DND-41 (cell line): ENCODE data around the gene KRTAP9-8.
"Not testable (repeated sequence)": the region's sequence is repeated elsewhere in the genome, so short reads cannot be mapped to it uniquely, and the experiment has no call there.

Experiments
- ATAC-seq: fragments of 200-7000 bp; cut with Tn5 transposase; 3 replicates; pipeline ENCODE4 v1.9.1; 2021; ENCODE audit warnings: low read depth; ENCODE audit not compliant: insufficient read depth
- DNase-seq: peaks from one replicate; pipeline ENCODE4 v3.0.0-alpha.2; 2020
- H2AFZ ChIP-seq: 2 replicates; pipeline ENCODE4 v1.6.0; 2012; ENCODE audit warnings: low read depth, low read length
- H3K27ac ChIP-seq: 2 replicates; pipeline ENCODE4 v1.5.1; 2012; ENCODE audit warnings: low read length, inconsistent platforms
- H3K27me3 ChIP-seq: fragments of 200-600 bp; sonication (generic); 2 replicates; pipeline ENCODE4 v1.6.0; 2012; ENCODE audit warnings: low read length, mild to moderate bottlenecking, inconsistent platforms; ENCODE audit not compliant: insufficient read depth, poor library complexity
- H3K36me3 ChIP-seq: 2 replicates; pipeline ENCODE4 v1.5.1; 2012; ENCODE audit warnings: low read length, inconsistent platforms; ENCODE audit not compliant: insufficient read depth
- H3K4me1 ChIP-seq: 2 replicates; pipeline ENCODE4 v1.5.1; 2012; ENCODE audit warnings: mild to moderate bottlenecking, low read length; ENCODE audit not compliant: insufficient read depth
- H3K4me2 ChIP-seq: 2 replicates; pipeline ENCODE4 v1.6.0; 2012; ENCODE audit warnings: mild to moderate bottlenecking, moderate library complexity, low read length, inconsistent platforms; ENCODE audit not compliant: insufficient read depth
- H3K4me3 ChIP-seq, 2 experiments: fragments of 200-600 bp in 1 of 2; shearing (Covaris generic) in 1 of 2; 2 replicates each; pipeline ENCODE4 v1.5.1; 2012 to 2016; ENCODE audit warnings: inconsistent platforms in 2 of 2, low read length in 2 of 2, mild to moderate bottlenecking in 2 of 2, low read depth in 1 of 2, moderate library complexity in 1 of 2
- H3K79me2 ChIP-seq: 2 replicates; pipeline ENCODE4 v1.6.0; 2012; ENCODE audit warnings: low read length, inconsistent platforms; ENCODE audit not compliant: insufficient read depth
- H3K9ac ChIP-seq: 2 replicates; pipeline ENCODE4 v1.6.0; 2012; ENCODE audit warnings: low read depth, mild to moderate bottlenecking, inconsistent platforms, low read length, moderate library complexity
- H3K9me3 ChIP-seq: 2 replicates; pipeline ENCODE4 v1.5.1; 2012; ENCODE audit warnings: low read length, moderate library complexity, mild to moderate bottlenecking, inconsistent platforms; ENCODE audit not compliant: insufficient read depth, severe bottlenecking
- H4K20me1 ChIP-seq: 2 replicates; pipeline ENCODE4 v1.6.0; 2012; ENCODE audit warnings: low read length; ENCODE audit not compliant: insufficient read depth
- EZH2 ChIP-seq: IDR thresholded peaks from 3 replicates; pipeline ENCODE4 v1.6.1; 2012; ENCODE audit warnings: borderline replicate concordance, low read depth, mild to moderate bottlenecking, moderate library complexity, low read length, inconsistent platforms; ENCODE audit not compliant: severe bottlenecking
- TF ChIP-seq, protein P1 (sequence below): IDR thresholded peaks from 2 replicates; pipeline ENCODE4 v1.5.1; 2012; ENCODE audit warnings: borderline replicate concordance, low read length, moderate library complexity, mild to moderate bottlenecking; ENCODE audit not compliant: poor library complexity, severe bottlenecking; ENCODE audit errors: extremely low read depth

The KRTAP9-8 gene

DNA sequence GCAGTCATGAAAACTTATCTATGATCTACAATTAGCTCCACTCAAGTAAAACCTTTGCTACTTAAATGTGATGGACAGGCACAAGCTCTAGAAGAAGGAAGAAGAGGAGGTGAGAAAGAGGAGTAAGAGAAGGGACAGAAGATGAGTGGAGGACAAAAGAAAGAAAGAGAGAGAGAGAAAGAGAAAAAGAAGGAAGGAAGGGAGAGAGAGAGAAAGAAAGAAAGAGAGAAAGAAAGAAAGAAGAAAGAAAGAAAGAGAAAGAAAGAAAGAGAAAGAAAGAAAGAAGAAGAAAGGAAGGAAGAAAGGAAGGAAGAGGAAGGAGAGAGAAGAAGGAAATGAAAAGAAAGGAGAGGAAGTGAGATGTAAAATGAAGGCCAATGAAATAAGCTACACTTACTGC is 7.7 kb upstream of the KRTAP9-8 start:
- Histone ChIP-seq H3K27ac (no peak overlapping the region), H3K4me1 (no peaks in the 10 kb centered on the region), H3K4me3 (no peak overlapping the region), H3K27me3 (peaks cover 18% of the 10 kb centered on the region), H2AFZ (no peak overlapping the region), H3K9ac (no peak overlapping the region), H3K79me2 (no peaks in the 10 kb centered on the region), H3K9me3 (no peaks in the 10 kb centered on the region), H3K36me3 (no peaks in the 10 kb centered on the region), H3K4me2 (no peak overlapping the region), H4K20me1 (no peaks in the 10 kb centered on the region)
- DNase-seq, result no peak
- no peak for ATAC-seq
- TF ChIP-seq, protein P1, sequence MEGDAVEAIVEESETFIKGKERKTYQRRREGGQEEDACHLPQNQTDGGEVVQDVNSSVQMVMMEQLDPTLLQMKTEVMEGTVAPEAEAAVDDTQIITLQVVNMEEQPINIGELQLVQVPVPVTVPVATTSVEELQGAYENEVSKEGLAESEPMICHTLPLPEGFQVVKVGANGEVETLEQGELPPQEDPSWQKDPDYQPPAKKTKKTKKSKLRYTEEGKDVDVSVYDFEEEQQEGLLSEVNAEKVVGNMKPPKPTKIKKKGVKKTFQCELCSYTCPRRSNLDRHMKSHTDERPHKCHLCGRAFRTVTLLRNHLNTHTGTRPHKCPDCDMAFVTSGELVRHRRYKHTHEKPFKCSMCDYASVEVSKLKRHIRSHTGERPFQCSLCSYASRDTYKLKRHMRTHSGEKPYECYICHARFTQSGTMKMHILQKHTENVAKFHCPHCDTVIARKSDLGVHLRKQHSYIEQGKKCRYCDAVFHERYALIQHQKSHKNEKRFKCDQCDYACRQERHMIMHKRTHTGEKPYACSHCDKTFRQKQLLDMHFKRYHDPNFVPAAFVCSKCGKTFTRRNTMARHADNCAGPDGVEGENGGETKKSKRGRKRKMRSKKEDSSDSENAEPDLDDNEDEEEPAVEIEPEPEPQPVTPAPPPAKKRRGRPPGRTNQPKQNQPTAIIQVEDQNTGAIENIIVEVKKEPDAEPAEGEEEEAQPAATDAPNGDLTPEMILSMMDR, result no peak
- TF ChIP-seq EZH2, result no peak

DNA sequence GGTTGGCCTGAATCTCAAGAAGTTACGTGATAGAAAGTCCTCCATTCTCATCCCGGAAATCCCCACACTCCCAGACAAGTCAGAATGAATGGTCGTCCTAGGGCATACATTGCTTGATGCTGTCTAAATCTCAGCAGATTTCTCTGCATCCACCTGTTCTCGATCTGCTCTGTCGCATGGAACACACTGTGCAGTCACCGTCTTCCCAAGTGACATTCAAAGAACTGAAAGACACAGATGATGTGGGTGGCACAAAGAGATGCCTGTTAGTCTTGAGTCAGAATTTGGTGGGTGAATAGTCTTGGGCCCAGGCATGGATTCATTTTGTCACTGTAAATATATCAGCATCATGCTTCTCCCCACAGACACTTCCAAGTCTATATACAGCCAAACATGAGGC is 6.1 kb upstream of the KRTAP9-8 start:
- no peaks in the 10 kb centered on the region for H3K4me1 ChIP-seq
- no peak overlapping the region for H3K9ac ChIP-seq
- no peak for ATAC-seq
- no peak overlapping the region for H3K27ac ChIP-seq
- no peaks in the 10 kb centered on the region for H4K20me1 ChIP-seq
- no peaks in the 10 kb centered on the region for H3K79me2 ChIP-seq
- H2AFZ ChIP-seq, result no peak overlapping the region
- no peak overlapping the region for H3K4me3 ChIP-seq
- H3K27me3 ChIP-seq, result peaks cover 13% of the 10 kb centered on the region
- H3K4me2 ChIP-seq, result no peak overlapping the region
- DNase-seq, result no peak
- H3K36me3 ChIP-seq, result no peaks in the 10 kb centered on the region
- H3K9me3 ChIP-seq, result no peaks in the 10 kb centered on the region
- TF ChIP-seq EZH2, result no peak
- TF ChIP-seq, protein P1, result no peak

DNA sequence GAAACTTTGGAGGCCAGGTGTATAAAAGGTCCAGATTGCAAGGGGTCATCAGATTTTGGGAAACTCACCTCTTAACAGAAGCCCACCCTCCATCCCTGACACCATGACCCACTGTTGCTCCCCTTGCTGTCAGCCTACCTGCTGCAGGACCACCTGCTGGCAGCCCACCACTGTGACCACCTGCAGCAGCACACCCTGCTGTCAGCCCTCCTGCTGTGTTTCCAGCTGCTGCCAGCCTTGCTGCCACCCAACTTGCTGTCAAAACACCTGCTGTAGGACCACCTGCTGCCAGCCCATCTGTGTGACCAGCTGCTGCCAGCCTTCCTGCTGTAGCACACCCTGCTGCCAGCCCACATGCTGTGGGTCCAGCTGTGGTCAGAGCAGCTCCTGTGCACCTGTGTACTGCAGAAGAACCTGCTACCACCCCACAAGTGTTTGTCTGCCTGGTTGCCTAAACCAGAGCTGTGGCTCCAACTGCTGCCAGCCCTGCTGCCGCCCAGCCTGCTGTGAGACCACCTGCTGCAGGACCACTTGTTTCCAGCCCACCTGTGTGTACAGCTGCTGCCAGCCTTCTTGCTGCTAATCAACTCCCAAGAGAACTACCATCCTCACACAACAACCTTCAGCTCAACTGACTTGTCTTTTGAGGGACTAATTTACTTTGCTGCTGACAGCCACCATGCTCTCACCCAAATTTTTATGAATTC is 5.2 kb upstream of the KRTAP9-8 start, which contains the start of gene KRTAP9-3:
Gene KRTAP9-3 (plus strand): TSS at position 51 of the 707 bp plus-strand sequence. CDS start 53 bp downstream, at position 104.
- H3K4me1 ChIP-seq, ATAC-seq, H3K9ac ChIP-seq, H3K27ac ChIP-seq, H3K4me3 ChIP-seq, H3K9me3 ChIP-seq, H3K79me2 ChIP-seq, H4K20me1 ChIP-seq, DNase-seq, H3K4me2 ChIP-seq, H3K36me3 ChIP-seq, H2AFZ ChIP-seq: not testable (repeated sequence)
- H3K27me3 ChIP-seq, result peaks cover 13% of the 10 kb centered on the region

DNA sequence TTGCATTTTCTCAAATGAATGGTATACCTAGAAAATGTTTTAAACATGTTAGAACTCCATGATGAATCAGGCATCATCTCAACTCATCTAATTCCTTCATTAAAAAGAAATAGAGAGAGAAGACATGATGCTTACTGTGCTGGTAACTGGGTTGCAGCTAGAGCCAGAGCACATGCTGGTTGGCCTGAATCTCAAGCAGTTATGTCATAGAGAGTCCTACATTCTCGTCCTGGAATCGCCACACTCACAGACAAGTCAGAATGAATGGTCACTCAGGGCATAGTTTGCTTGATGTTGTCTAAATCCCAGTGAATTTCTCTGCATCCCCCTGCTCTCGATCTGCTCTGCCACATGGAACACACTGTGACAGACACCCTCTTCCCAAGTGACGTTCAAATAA is 683 bp upstream of the KRTAP9-8 start:
- H3K9ac ChIP-seq, H3K4me1 ChIP-seq, H3K4me2 ChIP-seq, H3K79me2 ChIP-seq, ATAC-seq, DNase-seq, H2AFZ ChIP-seq, H4K20me1 ChIP-seq, H3K4me3 ChIP-seq, H3K27ac ChIP-seq, H3K9me3 ChIP-seq, H3K36me3 ChIP-seq, H3K27me3 ChIP-seq: not testable (repeated sequence)

DNA sequence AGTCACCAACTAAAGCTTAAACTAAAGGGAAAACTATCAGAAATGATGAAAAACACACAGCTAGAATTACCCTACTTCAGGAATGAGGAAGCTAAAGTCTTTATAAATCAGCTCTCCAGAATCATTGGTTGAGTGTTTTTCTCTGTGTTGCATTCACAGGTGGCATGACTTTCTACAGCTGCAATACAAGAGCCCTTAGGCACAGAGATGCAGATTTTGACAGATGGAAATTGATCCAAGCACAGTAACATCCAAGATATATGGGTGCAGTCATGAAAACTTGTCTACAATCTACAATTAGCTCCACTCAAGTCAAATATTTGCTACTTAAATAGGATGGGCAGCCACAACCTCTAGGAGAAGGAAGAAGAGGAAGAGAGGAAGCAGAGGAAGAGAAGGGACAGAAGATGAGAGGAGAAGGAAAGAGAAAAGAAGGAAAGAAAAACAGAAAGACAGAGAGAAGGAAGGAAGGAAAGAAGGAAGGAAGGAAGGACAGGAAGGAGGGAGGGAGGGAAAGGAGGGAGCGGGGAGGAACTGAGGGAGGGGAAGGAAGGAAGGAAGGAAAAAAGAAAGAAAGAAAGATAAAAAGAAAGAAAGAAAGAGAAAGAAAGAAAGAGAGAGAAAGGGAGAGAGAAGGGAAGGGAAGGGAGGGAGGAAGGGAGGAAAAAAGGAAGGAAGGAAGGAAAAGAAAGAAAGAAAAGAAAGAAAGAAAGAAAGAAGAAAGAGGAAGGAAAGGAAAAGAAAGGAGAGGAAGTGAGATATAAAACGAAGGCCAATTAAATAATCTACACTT is 9.4 kb downstream of the KRTAP9-8 start:
- H4K20me1 ChIP-seq, H3K27me3 ChIP-seq, H3K9ac ChIP-seq, H3K4me1 ChIP-seq, H3K27ac ChIP-seq, H3K79me2 ChIP-seq, H3K9me3 ChIP-seq, H2AFZ ChIP-seq, DNase-seq, ATAC-seq, H3K36me3 ChIP-seq, H3K4me2 ChIP-seq, H3K4me3 ChIP-seq: not testable (repeated sequence)

DNA sequence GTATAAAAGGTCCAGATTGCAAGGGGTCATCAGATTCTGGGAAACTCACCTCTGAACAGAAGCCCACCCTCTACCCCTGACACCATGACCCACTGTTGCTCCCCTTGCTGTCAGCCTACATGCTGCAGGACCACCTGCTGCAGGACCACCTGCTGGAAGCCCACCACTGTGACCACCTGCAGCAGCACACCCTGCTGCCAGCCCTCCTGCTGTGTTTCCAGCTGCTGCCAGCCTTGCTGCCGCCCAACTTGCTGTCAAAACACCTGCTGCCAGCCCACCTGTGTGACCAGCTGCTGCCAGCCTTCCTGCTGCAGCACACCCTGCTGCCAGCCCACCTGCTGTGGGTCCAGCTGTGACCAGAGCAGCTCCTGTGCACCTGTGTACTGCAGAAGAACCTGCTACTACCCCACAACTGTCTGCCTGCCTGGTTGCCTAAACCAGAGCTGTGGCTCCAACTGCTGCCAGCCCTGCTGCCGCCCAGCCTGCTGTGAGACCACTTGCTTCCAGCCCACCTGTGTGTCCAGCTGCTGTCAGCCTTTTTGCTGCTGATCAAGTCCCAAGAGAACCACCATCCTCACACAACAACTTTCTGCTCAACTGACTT is 11.9 kb downstream of the KRTAP9-8 start, which contains the start of gene KRTAP9-4:
Gene KRTAP9-4 (plus strand): TSS at position 51 of the 604 bp plus-strand sequence. CDS start 34 bp downstream, at position 85.
- not testable (repeated sequence) for DNase-seq, H3K4me2 ChIP-seq, H3K36me3 ChIP-seq, H2AFZ ChIP-seq, ATAC-seq, H3K9me3 ChIP-seq, H3K9ac ChIP-seq, H3K27ac ChIP-seq, H3K79me2 ChIP-seq, H3K4me3 ChIP-seq, H3K4me1 ChIP-seq, H4K20me1 ChIP-seq, H3K27me3 ChIP-seq
